GM23338 (cell line): ENCODE data around the gene CDKAL1. TPM values are rescaled to one million over a fixed set of nuclear protein-coding genes. Genes with fewer than 3 reads are reported as not detected.

Source experiments
- ATAC-seq: fragments of 200-7000 bp; cut with Tn5 transposase; 3 replicates; pipeline ENCODE4 v1.9.1; 2020
- DNase-seq: peaks from one replicate; pipeline ENCODE4 v3.0.0-alpha.2; 2015; ENCODE audit warnings: low spot score
- H2AFZ ChIP-seq: fragments of 200-600 bp; sonication (generic); 2 replicates; pipeline ENCODE4 v1.8.0; 2016; ENCODE audit warnings: antibody characterized with exemption, mild to moderate bottlenecking, moderate library complexity
- H3F3A ChIP-seq: fragments of 200-600 bp; sonication (generic); replicated peaks from 2 replicates; pipeline ENCODE4 v1.8.0; 2017; ENCODE audit warnings: antibody characterized with exemption, mixed run types, low read depth
- H3K27ac ChIP-seq: fragments of 200-600 bp; sonication (generic); 2 replicates; pipeline ENCODE4 v1.6.1; 2016; ENCODE audit warnings: low read depth
- H3K27me3 ChIP-seq: fragments of 200-600 bp; sonication (generic); 2 replicates; pipeline ENCODE4 v1.8.0; 2016; ENCODE audit warnings: mild to moderate bottlenecking, mixed run types, moderate library complexity; ENCODE audit not compliant: insufficient read depth
- H3K36me3 ChIP-seq: fragments of 200-600 bp; sonication (generic); 2 replicates; pipeline ENCODE4 v1.8.0; 2016; ENCODE audit warnings: mild to moderate bottlenecking; ENCODE audit not compliant: insufficient read depth
- H3K4me1 ChIP-seq: fragments of 200-600 bp; sonication (generic); 2 replicates; pipeline ENCODE4 v1.8.0; 2016; ENCODE audit warnings: mild to moderate bottlenecking, moderate library complexity; ENCODE audit not compliant: insufficient read depth
- H3K4me2 ChIP-seq: fragments of 200-600 bp; sonication (generic); 2 replicates; pipeline ENCODE4 v1.7.1; 2017; ENCODE audit warnings: mixed run types
- H3K4me3 ChIP-seq: fragments of 200-600 bp; sonication (generic); 2 replicates; pipeline ENCODE4 v1.6.1; 2016; ENCODE audit warnings: mixed run types
- H3K79me2 ChIP-seq: fragments of 200-600 bp; sonication (generic); replicated peaks from 2 replicates; pipeline ENCODE4 v1.8.0; 2017; ENCODE audit warnings: mild to moderate bottlenecking; ENCODE audit not compliant: insufficient read depth
- H3K9me2 ChIP-seq: fragments of 200-600 bp; sonication (generic); 2 replicates; pipeline ENCODE4 v1.8.0; 2017; ENCODE audit not compliant: insufficient read depth
- H4K20me1 ChIP-seq: fragments of 200-600 bp; sonication (generic); replicated peaks from 2 replicates; pipeline ENCODE4 v1.8.0; 2017; ENCODE audit warnings: mild to moderate bottlenecking; ENCODE audit not compliant: insufficient read depth
- H3K27ac Mint-ChIP-seq: 2 replicates; pipeline ENCODE4 v1.8.0; 2020; ENCODE audit warnings: inconsistent platforms, mild to moderate bottlenecking, moderate library complexity, mixed read lengths
- H3K27me3 Mint-ChIP-seq: 3 replicates; pipeline ENCODE4 v1.8.0; 2022; ENCODE audit warnings: low read depth, mild to moderate bottlenecking, moderate library complexity, mixed read lengths, inconsistent platforms; ENCODE audit not compliant: insufficient read depth, poor library complexity
- H3K36me3 Mint-ChIP-seq: 3 replicates; pipeline ENCODE4 v1.8.0; 2021; ENCODE audit warnings: low read depth, mild to moderate bottlenecking, inconsistent platforms, moderate library complexity, mixed read lengths
- H3K4me1 Mint-ChIP-seq: 3 replicates; pipeline ENCODE4 v1.8.0; 2020; ENCODE audit warnings: mild to moderate bottlenecking, inconsistent platforms, mixed read lengths
- H3K4me3 Mint-ChIP-seq: 3 replicates; pipeline ENCODE4 v1.8.0; 2021; ENCODE audit warnings: moderate library complexity, mild to moderate bottlenecking, inconsistent platforms, mixed read lengths
- H3K9me3 Mint-ChIP-seq: 3 replicates; pipeline ENCODE4 v1.8.0; 2020; ENCODE audit warnings: moderate library complexity, mild to moderate bottlenecking, inconsistent platforms, mixed read lengths
- CREB1 ChIP-seq: fragments of 250-450 bp; sonication (Bioruptor Pico); IDR thresholded peaks from 2 replicates; pipeline ENCODE4 v1.5.0; 2020; ENCODE audit warnings: low read depth, mild to moderate bottlenecking, moderate library complexity
- EZH2 ChIP-seq: fragments of 200-600 bp; sonication (generic); IDR thresholded peaks from one replicate; pipeline ENCODE4 v1.8.0; 2017; ENCODE audit warnings: antibody characterized with exemption, mild to moderate bottlenecking, low read depth; ENCODE audit not compliant: unreplicated experiment
- EZH2phosphoT487 ChIP-seq: fragments of 200-600 bp; sonication (generic); IDR thresholded peaks from one replicate; pipeline ENCODE4 v1.8.1; 2018; ENCODE audit warnings: antibody characterized with exemption; ENCODE audit not compliant: unreplicated experiment
- JUNB ChIP-seq: IDR thresholded peaks from one replicate; pipeline ENCODE4 v1.6.1; 2016; ENCODE audit warnings: antibody characterized with exemption; ENCODE audit not compliant: unreplicated experiment
- POLR2AphosphoS5 ChIP-seq: IDR thresholded peaks from 2 replicates; pipeline ENCODE4 v1.6.1; 2016; ENCODE audit warnings: antibody characterized with exemption, low read depth
- STAT1 ChIP-seq: IDR thresholded peaks from one replicate; pipeline ENCODE4 v1.6.1; 2016; ENCODE audit warnings: antibody characterized with exemption; ENCODE audit not compliant: unreplicated experiment
- ZNF331 ChIP-seq: fragments of 250-450 bp; sonication (Bioruptor Pico); IDR thresholded peaks from 2 replicates; pipeline ENCODE4 v1.5.0; 2020; ENCODE audit warnings: low read depth, mild to moderate bottlenecking, moderate library complexity
- ZNF462 ChIP-seq: fragments of 250-450 bp; sonication (Bioruptor Pico); IDR thresholded peaks from 2 replicates; pipeline ENCODE4 v1.5.0; 2020; ENCODE audit warnings: mild to moderate bottlenecking, moderate library complexity
- polyA plus RNA-seq: library from polyadenylated mRNA; unstranded; fragments of >200 nt; fragmentation: Nextera tagmentation; extraction: Ambion mirVana; gene quantifications from 2 replicates; pipeline ENCODE4 v1.2.1, GENCODE V29; 2016
- total RNA-seq: library from RNA; depleted of rRNA; stranded (reverse); fragments of >200 nt; shearing (Covaris generic); gene quantifications from 2 replicates; pipeline ENCODE4 v1.2.3, GENCODE V29; 2014
- TF ChIP-seq, protein P1 (sequence below): IDR thresholded peaks from one replicate; pipeline ENCODE4 v1.6.1; 2018; ENCODE audit warnings: antibody characterized with exemption; ENCODE audit not compliant: unreplicated experiment
- TF ChIP-seq, protein P2 (sequence below), 2 experiments: fragments of 200-600 bp in 1 of 2; sonication (generic) in 1 of 2; conservative IDR thresholded peaks; 2 replicates each; pipeline versions ENCODE4 v1.5.1 to v1.6.1; 2016 to 2017; ENCODE audit warnings: antibody characterized with exemption in 2 of 2, low read depth in 2 of 2, mild to moderate bottlenecking in 2 of 2, moderate library complexity in 1 of 2

Gene CDKAL1
- total and polyA plus RNA-seq, 2 experiments from 2014 or later, result 17.8 to 35.0 TPM

DNA sequence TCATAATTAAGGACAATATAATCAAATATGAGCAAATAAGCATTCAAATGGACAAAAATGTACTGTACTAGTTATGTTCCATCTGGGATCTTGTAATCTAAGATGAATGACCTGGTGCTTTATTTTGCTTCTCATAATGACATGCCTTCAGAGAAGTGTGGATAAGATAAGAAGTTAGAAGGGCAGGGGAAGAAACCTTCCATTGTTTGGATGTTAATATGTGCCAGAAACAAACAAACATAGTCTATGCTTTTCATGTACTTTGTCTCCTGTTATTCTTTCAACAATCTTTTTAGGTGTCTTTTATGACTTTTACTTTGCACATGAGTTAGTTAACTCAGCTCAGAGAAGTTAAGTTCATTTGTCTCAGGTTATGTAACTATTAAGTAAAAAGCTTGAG, 547.8 kb downstream of the CDKAL1 start:
- H3K9me2 ChIP-seq, result no peaks in the 10 kb centered on the region
- Mint-ChIP-seq H3K9me3 (no peaks in the 10 kb centered on the region), H3K4me1 (peaks cover 10% of the 10 kb centered on the region), H3K4me3 (no peak overlapping the region), H3K36me3 (no peaks in the 10 kb centered on the region), H3K27ac (no peak overlapping the region), H3K27me3 (peaks cover 4% of the 10 kb centered on the region)
- H3K4me2 ChIP-seq, result no peak overlapping the region
- ATAC-seq (no peak), DNase-seq (no peak)
- no peaks in the 10 kb centered on the region for H3K36me3 ChIP-seq
- H3F3A ChIP-seq, result no peaks in the 10 kb centered on the region
- H3K4me1 ChIP-seq, result peaks cover 10% of the 10 kb centered on the region; the same call in 1 of the 2 replicates
- H4K20me1 ChIP-seq, result no peaks in the 10 kb centered on the region
- no peak overlapping the region for H3K27ac ChIP-seq
- TF ChIP-seq ZNF331 (no peak), EZH2 (no peak), STAT1 (no peak), ZNF462 (no peak), EZH2phosphoT487 (no peak), POLR2AphosphoS5 (no peak), CREB1 (CRISPR knock-in tag) (no peak), JUNB (no peak)
- TF ChIP-seq, protein P1, sequence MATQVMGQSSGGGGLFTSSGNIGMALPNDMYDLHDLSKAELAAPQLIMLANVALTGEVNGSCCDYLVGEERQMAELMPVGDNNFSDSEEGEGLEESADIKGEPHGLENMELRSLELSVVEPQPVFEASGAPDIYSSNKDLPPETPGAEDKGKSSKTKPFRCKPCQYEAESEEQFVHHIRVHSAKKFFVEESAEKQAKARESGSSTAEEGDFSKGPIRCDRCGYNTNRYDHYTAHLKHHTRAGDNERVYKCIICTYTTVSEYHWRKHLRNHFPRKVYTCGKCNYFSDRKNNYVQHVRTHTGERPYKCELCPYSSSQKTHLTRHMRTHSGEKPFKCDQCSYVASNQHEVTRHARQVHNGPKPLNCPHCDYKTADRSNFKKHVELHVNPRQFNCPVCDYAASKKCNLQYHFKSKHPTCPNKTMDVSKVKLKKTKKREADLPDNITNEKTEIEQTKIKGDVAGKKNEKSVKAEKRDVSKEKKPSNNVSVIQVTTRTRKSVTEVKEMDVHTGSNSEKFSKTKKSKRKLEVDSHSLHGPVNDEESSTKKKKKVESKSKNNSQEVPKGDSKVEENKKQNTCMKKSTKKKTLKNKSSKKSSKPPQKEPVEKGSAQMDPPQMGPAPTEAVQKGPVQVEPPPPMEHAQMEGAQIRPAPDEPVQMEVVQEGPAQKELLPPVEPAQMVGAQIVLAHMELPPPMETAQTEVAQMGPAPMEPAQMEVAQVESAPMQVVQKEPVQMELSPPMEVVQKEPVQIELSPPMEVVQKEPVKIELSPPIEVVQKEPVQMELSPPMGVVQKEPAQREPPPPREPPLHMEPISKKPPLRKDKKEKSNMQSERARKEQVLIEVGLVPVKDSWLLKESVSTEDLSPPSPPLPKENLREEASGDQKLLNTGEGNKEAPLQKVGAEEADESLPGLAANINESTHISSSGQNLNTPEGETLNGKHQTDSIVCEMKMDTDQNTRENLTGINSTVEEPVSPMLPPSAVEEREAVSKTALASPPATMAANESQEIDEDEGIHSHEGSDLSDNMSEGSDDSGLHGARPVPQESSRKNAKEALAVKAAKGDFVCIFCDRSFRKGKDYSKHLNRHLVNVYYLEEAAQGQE, result no peak
- TF ChIP-seq, protein P2, sequence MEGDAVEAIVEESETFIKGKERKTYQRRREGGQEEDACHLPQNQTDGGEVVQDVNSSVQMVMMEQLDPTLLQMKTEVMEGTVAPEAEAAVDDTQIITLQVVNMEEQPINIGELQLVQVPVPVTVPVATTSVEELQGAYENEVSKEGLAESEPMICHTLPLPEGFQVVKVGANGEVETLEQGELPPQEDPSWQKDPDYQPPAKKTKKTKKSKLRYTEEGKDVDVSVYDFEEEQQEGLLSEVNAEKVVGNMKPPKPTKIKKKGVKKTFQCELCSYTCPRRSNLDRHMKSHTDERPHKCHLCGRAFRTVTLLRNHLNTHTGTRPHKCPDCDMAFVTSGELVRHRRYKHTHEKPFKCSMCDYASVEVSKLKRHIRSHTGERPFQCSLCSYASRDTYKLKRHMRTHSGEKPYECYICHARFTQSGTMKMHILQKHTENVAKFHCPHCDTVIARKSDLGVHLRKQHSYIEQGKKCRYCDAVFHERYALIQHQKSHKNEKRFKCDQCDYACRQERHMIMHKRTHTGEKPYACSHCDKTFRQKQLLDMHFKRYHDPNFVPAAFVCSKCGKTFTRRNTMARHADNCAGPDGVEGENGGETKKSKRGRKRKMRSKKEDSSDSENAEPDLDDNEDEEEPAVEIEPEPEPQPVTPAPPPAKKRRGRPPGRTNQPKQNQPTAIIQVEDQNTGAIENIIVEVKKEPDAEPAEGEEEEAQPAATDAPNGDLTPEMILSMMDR (conservative IDR thresholded peaks at IDR 0.05; ENCODE audit: low read depth in 2 of 2), result no peak
- no peak overlapping the region for H3K4me3 ChIP-seq
- no peaks in the 10 kb centered on the region for H3K79me2 ChIP-seq
- H2AFZ ChIP-seq, result no peak overlapping the region
- no peaks in the 10 kb centered on the region for H3K27me3 ChIP-seq
